WTC11 (cell line): ENCODE results near the gene DCAF11. TPM values are rescaled to one million over a fixed set of nuclear protein-coding genes. Genes with fewer than 3 reads are reported as not detected.

Source experiments
- ATAC-seq: fragments of 200-7000 bp; cut with Tn5 transposase; 2 replicates; pipeline ENCODE4 v1.10.0; 2021; ENCODE audit warnings: mild to moderate bottlenecking, moderate library complexity
- CTCF ChIA-PET: fragments of 300-600 bp; sonication (Branson Sonifier 250); formaldehyde crosslinking; loops from one replicate; lab custom pipeline; 2021; ENCODE audit warnings: antibody characterized with exemption; lab: Charles Lee
- POLR2A ChIA-PET: fragments of 350-600 bp; sonication (Branson Sonifier 250); formaldehyde crosslinking; loops from one replicate; lab custom pipeline; 2021; ENCODE audit warnings: antibody characterized with exemption; lab: Charles Lee
- DNase-seq: peaks from one replicate; pipeline ENCODE4 v3.0.0; 2021; ENCODE audit warnings: low spot score
- H3K27ac Mint-ChIP-seq: 2 replicates; pipeline ENCODE4 v1.8.0; 2021; ENCODE audit warnings: mixed read lengths
- H3K27me3 Mint-ChIP-seq: 2 replicates; pipeline ENCODE4 v1.8.0; 2021; ENCODE audit warnings: low read depth, mild to moderate bottlenecking, moderate library complexity, mixed read lengths
- H3K36me3 Mint-ChIP-seq: 2 replicates; pipeline ENCODE4 v1.8.0; 2021; ENCODE audit warnings: mixed read lengths
- H3K4me1 Mint-ChIP-seq: 2 replicates; pipeline ENCODE4 v1.8.0; 2022; ENCODE audit warnings: mixed read lengths
- H3K4me3 Mint-ChIP-seq: 2 replicates; pipeline ENCODE4 v1.8.0; 2021; ENCODE audit warnings: mild to moderate bottlenecking, moderate library complexity, mixed read lengths
- H3K9me3 Mint-ChIP-seq: 2 replicates; pipeline ENCODE4 v1.8.0; 2021; ENCODE audit warnings: mixed read lengths
- ATF1 ChIP-seq: sonication (generic); formaldehyde crosslinking; IDR thresholded peaks from 2 replicates; pipeline ENCODE4 v1.8.1; 2023; ENCODE audit warnings: mild to moderate bottlenecking, moderate library complexity, missing genetic modification reagents
- CBFB ChIP-seq: sonication (generic); formaldehyde crosslinking; IDR thresholded peaks from 2 replicates; pipeline ENCODE4 v1.8.1; 2022; ENCODE audit warnings: mild to moderate bottlenecking, low read depth, missing genetic modification reagents
- CREB1 ChIP-seq: sonication (generic); formaldehyde crosslinking; IDR thresholded peaks from 2 replicates; pipeline ENCODE4 v1.8.0; 2023; ENCODE audit warnings: mild to moderate bottlenecking, missing genetic modification reagents
- CREM ChIP-seq: sonication (generic); formaldehyde crosslinking; IDR thresholded peaks from 2 replicates; pipeline ENCODE4 v1.8.1; 2022; ENCODE audit warnings: mild to moderate bottlenecking, missing genetic modification reagents, moderate library complexity
- FOXK1 ChIP-seq: sonication (generic); formaldehyde crosslinking; IDR thresholded peaks from 2 replicates; pipeline ENCODE4 v1.8.0; 2022; ENCODE audit warnings: mild to moderate bottlenecking, moderate library complexity, missing genetic modification reagents
- SOX15 ChIP-seq: fragments of 250-450 bp; sonication (Bioruptor Pico); IDR thresholded peaks from 2 replicates; pipeline ENCODE4 v1.9.0; 2021; ENCODE audit warnings: mild to moderate bottlenecking
- SP1 ChIP-seq: sonication (generic); formaldehyde crosslinking; conservative IDR thresholded peaks from 2 replicates; pipeline ENCODE4 v1.8.1; 2022; ENCODE audit warnings: missing genetic modification reagents
- ZNF138 ChIP-seq: sonication (generic); formaldehyde crosslinking; conservative IDR thresholded peaks from 2 replicates; pipeline ENCODE4 v1.8.1; 2022; ENCODE audit warnings: mild to moderate bottlenecking, moderate library complexity, missing genetic modification reagents
- ZNF232 ChIP-seq: sonication (generic); formaldehyde crosslinking; IDR thresholded peaks from 2 replicates; pipeline ENCODE4 v1.8.0; 2022; ENCODE audit warnings: mild to moderate bottlenecking, missing genetic modification reagents
- ZNF263 ChIP-seq: sonication (generic); formaldehyde crosslinking; IDR thresholded peaks from 2 replicates; pipeline ENCODE4 v1.8.1; 2022; ENCODE audit warnings: low read depth, mild to moderate bottlenecking, moderate library complexity, missing genetic modification reagents
- total RNA-seq: library from RNA; stranded (reverse); gene quantifications from 3 replicates; pipeline ENCODE4 v1.2.3, GENCODE V29; 2021
- TF ChIP-seq, protein P1 (sequence below): sonication (generic); formaldehyde crosslinking; IDR thresholded peaks from 2 replicates; pipeline ENCODE4 v1.8.0; 2022; ENCODE audit warnings: missing genetic modification reagents
- TF ChIP-seq, protein P2 (sequence below): sonication (generic); formaldehyde crosslinking; IDR thresholded peaks from 2 replicates; pipeline ENCODE4 v1.8.1; 2023; ENCODE audit warnings: mild to moderate bottlenecking, missing genetic modification reagents, moderate library complexity
- TF ChIP-seq, protein P3 (sequence below): sonication (generic); formaldehyde crosslinking; IDR thresholded peaks from 2 replicates; pipeline ENCODE4 v1.8.0; 2023; ENCODE audit warnings: missing genetic modification reagents, mild to moderate bottlenecking, borderline replicate concordance
- TF ChIP-seq, protein P4 (sequence below): sonication (generic); formaldehyde crosslinking; IDR thresholded peaks from 2 replicates; pipeline ENCODE4 v1.8.1; 2022; ENCODE audit warnings: mild to moderate bottlenecking, missing genetic modification reagents, moderate library complexity, borderline replicate concordance
- TF ChIP-seq, protein P5 (sequence below): sonication (generic); formaldehyde crosslinking; IDR thresholded peaks from 2 replicates; pipeline ENCODE4 v1.8.1; 2023; ENCODE audit warnings: mild to moderate bottlenecking, moderate library complexity, missing genetic modification reagents

DCAF11 gene
- total RNA-seq, 1 experiment from 2014 or later, result 73.6 TPM

DNA sequence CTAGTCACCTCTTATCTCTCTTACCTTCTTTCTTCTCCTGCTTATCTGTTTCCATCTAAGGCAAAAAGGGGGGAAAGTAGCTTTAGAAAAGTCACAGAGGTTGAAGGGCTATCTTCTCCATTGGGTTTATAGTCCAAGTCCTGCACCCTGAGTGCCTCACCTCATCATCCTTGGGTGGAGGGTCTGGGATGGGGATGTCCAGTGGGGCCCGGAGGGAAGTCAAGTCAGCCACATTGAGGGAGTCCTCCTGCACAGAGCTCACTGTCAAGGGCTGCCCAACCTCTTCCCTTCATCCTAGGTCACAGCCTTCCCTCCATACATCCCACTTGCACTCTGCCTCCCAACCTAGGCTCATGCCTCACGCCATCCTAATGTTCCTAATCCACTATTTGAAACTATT is 30.6 kb downstream of the DCAF11 start (continued):
- TF ChIP-seq ZNF138 (no peak), FOXK1 (no peak)
- TF ChIP-seq, protein P1, sequence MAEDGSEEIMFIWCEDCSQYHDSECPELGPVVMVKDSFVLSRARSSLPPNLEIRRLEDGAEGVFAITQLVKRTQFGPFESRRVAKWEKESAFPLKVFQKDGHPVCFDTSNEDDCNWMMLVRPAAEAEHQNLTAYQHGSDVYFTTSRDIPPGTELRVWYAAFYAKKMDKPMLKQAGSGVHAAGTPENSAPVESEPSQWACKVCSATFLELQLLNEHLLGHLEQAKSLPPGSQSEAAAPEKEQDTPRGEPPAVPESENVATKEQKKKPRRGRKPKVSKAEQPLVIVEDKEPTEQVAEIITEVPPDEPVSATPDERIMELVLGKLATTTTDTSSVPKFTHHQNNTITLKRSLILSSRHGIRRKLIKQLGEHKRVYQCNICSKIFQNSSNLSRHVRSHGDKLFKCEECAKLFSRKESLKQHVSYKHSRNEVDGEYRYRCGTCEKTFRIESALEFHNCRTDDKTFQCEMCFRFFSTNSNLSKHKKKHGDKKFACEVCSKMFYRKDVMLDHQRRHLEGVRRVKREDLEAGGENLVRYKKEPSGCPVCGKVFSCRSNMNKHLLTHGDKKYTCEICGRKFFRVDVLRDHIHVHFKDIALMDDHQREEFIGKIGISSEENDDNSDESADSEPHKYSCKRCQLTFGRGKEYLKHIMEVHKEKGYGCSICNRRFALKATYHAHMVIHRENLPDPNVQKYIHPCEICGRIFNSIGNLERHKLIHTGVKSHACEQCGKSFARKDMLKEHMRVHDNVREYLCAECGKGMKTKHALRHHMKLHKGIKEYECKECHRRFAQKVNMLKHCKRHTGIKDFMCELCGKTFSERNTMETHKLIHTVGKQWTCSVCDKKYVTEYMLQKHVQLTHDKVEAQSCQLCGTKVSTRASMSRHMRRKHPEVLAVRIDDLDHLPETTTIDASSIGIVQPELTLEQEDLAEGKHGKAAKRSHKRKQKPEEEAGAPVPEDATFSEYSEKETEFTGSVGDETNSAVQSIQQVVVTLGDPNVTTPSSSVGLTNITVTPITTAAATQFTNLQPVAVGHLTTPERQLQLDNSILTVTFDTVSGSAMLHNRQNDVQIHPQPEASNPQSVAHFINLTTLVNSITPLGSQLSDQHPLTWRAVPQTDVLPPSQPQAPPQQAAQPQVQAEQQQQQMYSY, result no peak
- TF ChIP-seq, all 79 proteins: peak for 0

DNA sequence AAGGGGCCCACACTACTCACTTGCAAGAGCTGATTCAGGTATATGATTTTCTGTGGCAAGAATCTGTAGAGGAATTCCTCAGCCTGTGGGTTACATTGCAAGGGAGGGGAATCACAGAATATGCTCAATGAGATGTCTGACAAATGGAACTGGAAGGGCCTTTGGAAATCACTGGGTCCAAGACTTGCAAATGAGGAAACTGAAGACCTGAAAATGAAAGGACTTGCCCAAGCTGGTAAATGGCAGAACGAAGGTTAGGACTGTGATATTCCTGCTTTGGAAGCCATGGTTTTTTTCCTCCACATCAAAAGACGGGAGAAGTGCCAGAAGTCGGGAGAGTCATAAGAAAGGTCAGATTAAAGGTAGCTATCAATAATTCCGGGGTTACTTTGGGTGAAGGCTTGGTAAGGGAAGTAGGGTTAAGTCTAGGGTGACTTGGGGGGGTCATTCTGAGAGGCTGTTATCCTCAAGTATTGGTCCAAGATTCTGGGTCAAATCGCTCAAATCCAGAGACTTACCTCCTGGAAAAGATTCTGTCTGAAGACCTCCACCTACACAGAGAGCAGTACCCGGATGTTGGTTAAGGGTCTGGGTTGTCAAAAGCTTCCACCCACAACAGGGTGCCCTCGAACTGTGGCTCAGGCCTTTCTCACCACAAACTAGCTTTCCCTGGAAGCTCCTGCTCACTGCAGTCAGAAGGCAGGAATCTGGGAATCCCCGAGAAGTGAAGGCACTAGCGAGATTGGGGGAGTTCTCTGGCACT is 31.3 kb downstream of the DCAF11 start:
- Mint-ChIP-seq H3K4me3 (peak overlapping the region; percentile 99), H3K36me3 (peaks cover 35% of the 10 kb centered on the region), H3K27ac (peak overlapping the region; percentile 65), H3K27me3 (no peaks in the 10 kb centered on the region), H3K4me1 (peaks cover 24% of the 10 kb centered on the region), H3K9me3 (no peaks in the 10 kb centered on the region)
- CTCF ChIA-PET, result interaction anchor here (1.0 to 4.1 kb wide), 11 partner anchors 10 to 286 kb away, joined by 3 to 55 read pairs (median 7); partner anchors contain the start of genes DCAF11, DHRS1, IRF9 and MDP1
- TF ChIP-seq ATF1 (CRISPR knock-in tag) (no peak), ZNF232 (CRISPR knock-in tag) (no peak), CREM (CRISPR knock-in tag) (no peak)
- TF ChIP-seq, protein P2, sequence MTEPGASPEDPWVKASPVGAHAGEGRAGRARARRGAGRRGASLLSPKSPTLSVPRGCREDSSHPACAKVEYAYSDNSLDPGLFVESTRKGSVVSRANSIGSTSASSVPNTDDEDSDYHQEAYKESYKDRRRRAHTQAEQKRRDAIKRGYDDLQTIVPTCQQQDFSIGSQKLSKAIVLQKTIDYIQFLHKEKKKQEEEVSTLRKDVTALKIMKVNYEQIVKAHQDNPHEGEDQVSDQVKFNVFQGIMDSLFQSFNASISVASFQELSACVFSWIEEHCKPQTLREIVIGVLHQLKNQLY, result no peak
- TF ChIP-seq, protein P3, sequence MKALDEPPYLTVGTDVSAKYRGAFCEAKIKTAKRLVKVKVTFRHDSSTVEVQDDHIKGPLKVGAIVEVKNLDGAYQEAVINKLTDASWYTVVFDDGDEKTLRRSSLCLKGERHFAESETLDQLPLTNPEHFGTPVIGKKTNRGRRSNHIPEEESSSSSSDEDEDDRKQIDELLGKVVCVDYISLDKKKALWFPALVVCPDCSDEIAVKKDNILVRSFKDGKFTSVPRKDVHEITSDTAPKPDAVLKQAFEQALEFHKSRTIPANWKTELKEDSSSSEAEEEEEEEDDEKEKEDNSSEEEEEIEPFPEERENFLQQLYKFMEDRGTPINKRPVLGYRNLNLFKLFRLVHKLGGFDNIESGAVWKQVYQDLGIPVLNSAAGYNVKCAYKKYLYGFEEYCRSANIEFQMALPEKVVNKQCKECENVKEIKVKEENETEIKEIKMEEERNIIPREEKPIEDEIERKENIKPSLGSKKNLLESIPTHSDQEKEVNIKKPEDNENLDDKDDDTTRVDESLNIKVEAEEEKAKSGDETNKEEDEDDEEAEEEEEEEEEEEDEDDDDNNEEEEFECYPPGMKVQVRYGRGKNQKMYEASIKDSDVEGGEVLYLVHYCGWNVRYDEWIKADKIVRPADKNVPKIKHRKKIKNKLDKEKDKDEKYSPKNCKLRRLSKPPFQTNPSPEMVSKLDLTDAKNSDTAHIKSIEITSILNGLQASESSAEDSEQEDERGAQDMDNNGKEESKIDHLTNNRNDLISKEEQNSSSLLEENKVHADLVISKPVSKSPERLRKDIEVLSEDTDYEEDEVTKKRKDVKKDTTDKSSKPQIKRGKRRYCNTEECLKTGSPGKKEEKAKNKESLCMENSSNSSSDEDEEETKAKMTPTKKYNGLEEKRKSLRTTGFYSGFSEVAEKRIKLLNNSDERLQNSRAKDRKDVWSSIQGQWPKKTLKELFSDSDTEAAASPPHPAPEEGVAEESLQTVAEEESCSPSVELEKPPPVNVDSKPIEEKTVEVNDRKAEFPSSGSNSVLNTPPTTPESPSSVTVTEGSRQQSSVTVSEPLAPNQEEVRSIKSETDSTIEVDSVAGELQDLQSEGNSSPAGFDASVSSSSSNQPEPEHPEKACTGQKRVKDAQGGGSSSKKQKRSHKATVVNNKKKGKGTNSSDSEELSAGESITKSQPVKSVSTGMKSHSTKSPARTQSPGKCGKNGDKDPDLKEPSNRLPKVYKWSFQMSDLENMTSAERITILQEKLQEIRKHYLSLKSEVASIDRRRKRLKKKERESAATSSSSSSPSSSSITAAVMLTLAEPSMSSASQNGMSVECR (CRISPR knock-in tag), result no peak
- TF ChIP-seq, protein P4, sequence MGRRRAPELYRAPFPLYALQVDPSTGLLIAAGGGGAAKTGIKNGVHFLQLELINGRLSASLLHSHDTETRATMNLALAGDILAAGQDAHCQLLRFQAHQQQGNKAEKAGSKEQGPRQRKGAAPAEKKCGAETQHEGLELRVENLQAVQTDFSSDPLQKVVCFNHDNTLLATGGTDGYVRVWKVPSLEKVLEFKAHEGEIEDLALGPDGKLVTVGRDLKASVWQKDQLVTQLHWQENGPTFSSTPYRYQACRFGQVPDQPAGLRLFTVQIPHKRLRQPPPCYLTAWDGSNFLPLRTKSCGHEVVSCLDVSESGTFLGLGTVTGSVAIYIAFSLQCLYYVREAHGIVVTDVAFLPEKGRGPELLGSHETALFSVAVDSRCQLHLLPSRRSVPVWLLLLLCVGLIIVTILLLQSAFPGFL (CRISPR knock-in tag), result 0 out of 2 replicates have a peak, but pooled peaks have one; percentile 29
- DNase-seq, result no peak
- ATAC-seq, result no peak
- POLR2A ChIA-PET, result interaction anchor here (0.6 to 3.3 kb wide), 8 partner anchors 9 to 96 kb away, joined by 3 to 24 read pairs (median 8); partner anchors contain the start of genes DCAF11, IRF9, MDP1 and NRL

DNA sequence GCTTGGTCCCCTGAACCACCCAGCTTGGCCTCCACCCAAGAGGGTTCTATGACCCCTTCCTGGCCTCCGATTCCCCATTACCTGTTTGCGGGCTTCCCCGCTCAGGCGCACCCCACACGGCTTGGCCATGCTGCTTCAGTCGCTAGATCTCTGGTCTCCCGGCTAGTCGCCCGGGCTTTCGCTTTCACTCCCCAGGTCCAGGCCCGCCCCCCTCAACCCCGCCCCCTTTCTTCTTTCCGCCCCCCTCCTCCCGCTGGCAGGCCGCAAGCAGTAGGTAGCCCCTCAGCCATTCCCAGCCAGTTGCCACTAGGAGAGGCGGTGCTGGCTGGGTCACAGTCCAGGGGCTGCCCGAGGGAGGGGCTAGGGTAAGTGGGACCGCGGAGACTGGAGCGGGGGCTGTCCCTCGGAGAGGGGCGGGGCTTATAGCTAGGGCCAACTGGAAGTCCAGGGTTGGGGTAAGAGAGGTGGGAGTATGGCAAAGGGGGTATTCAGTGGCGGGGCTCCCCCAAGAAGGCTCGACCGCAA is 31.9 kb downstream of the DCAF11 start, which contains the start of gene PSME2:
Gene PSME2 (minus strand): TSS at position 158 of the 525 bp plus-strand sequence. CDS start 29 bp downstream, at position 129.
- H3K27ac Mint-ChIP-seq, result peak within 1 kb of the TSS; percentile 98
- peaks cover 24% of the 10 kb centered on the region for H3K4me1 Mint-ChIP-seq
- CTCF ChIA-PET, result interaction anchor here (0.5 to 4.1 kb wide), 20 partner anchors 10 to 285 kb away, joined by 3 to 55 read pairs (median 4); partner anchors contain the start of genes DCAF11, DHRS1, IPO4 and IRF9
- DNase-seq (peak; percentile 99), ATAC-seq (peak; percentile 87)
- H3K9me3 Mint-ChIP-seq, result no peaks in the 10 kb centered on the region
- peak within 1 kb of the TSS; percentile 99 for H3K4me3 Mint-ChIP-seq
- no peaks in the 10 kb centered on the region for H3K27me3 Mint-ChIP-seq
- POLR2A ChIA-PET, result interaction anchor here (0.6 to 3.3 kb wide), 13 partner anchors 10 to 96 kb away, joined by 3 to 24 read pairs (median 6); partner anchors contain the start of genes CHMP4A, DCAF11, IRF9 and MDP1
- peaks cover 39% of the 10 kb centered on the region for H3K36me3 Mint-ChIP-seq
- TF ChIP-seq CBFB (CRISPR knock-in tag) (0 out of 2 replicates have a peak, but pooled peaks have one; percentile 51), SOX15 (no peak), CREB1 (0 out of 2 replicates have a peak, but pooled peaks have one; percentile 20), SP1 (CRISPR knock-in tag) (peak; percentile 56), ZNF263 (no peak)
- TF ChIP-seq, protein P5, sequence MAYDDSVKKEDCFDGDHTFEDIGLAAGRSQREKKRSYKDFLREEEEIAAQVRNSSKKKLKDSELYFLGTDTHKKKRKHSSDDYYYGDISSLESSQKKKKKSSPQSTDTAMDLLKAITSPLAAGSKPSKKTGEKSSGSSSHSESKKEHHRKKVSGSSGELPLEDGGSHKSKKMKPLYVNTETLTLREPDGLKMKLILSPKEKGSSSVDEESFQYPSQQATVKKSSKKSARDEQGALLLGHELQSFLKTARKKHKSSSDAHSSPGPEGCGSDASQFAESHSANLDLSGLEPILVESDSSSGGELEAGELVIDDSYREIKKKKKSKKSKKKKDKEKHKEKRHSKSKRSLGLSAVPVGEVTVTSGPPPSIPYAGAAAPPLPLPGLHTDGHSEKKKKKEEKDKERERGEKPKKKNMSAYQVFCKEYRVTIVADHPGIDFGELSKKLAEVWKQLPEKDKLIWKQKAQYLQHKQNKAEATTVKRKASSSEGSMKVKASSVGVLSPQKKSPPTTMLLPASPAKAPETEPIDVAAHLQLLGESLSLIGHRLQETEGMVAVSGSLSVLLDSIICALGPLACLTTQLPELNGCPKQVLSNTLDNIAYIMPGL (CRISPR knock-in tag), result 0 out of 2 replicates have a peak, but pooled peaks have one; percentile 15
